Stimulated activated CD4-positive, alpha-beta T cell treated with anti-CD3 and anti-CD28 coated beads, Interleukin-1b, Interleukin-23, amount 100 ng/mL, for 1 hour (primary cell): ENCODE data around the gene CCNL2.
"Not testable (repeated sequence)": the region's sequence is repeated elsewhere in the genome, so short reads cannot be mapped to it uniquely, and the experiment has no call there.

Experiments
- DNase-seq, 2 donors: peaks; one replicate each; pipeline ENCODE4 v3.0.0-alpha.2; 2020; ENCODE audit warnings: low read depth in 2 of 2

Gene CCNL2

GRCh38 chr1:1432274-1432950, 33.3 kb upstream of the CCNL2 start:
- DNase-seq = no peak

GRCh38 chr1:1431845-1432273, 32.7 kb upstream of the CCNL2 start:
- DNase-seq = no peak

DNA sequence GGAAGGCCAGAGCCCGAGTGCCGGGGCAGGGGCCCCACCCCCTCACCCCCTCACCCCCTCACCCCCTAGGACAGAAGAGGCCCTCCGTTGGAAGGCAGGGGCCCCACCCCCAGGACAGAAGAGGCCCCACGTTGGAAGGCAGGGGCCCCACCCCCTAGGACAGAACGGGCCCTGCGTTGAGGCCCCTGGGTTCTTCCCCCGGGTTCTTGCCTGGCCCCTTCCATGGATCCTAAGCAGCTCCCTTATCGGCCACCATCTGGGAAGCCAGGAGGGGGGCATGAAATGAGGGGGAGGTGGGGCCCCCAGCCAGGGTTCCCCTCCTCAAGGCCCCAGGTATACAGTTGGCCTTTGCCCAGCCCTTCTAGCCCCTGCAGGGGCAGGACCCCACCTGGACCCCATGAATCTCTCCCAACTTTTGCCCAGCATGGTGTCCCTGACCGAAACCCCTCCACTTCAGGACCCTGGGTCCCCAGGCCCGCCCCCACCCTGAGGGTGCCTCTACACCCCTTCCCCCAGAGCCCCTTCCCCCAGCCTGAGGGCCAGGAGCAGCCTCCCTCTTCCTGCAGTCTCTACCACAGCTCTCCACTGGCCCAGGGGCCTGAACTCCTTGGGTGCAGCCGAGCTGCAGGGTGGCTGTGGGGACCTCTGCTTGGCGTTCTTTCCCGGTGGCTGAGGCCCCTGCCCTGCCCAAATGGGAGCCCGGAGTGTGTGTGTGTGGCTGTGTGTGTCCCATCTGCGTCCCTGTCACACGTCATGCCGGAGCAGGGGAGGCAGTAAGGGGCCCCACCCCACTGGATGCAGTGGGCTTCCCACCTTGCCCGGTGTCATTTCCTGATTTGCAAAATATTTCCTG, 32.1 kb upstream of the CCNL2 start:
- DNase-seq = no peak

- no peak for DNase-seq
These were observed 31.2 kb upstream of the CCNL2 start for GRCh38 chr1:1430114-1430982.

- no peak for DNase-seq
These were observed 30.5 kb upstream of the CCNL2 start for GRCh38 chr1:1429671-1430073.

- not testable (repeated sequence) for DNase-seq
These were observed 29.8 kb upstream of the CCNL2 start for GRCh38 chr1:1428967-1429366.

DNA sequence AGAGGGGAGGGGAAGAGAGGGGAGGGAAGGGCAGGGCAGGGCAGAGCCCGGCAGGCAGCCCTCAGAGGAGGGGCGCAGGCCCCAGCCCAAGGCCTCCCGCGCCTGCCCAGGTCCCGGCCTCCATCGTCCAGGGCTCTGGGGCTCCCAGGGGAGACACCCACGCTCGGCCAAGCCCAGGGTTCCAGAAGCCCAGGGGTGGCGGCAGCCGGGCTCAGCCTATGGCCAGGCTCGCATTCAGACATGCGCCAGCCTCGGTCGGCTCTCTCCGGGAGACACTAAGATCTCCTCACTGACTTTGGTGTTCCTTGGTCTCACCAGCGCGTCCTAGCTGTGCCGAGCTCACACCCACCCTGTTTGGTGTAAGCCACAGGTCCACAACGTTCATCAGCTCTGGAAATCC, 29.0 kb upstream of the CCNL2 start:
- DNase-seq = no peak

- DNase-seq = no peak
These were observed 28.6 kb upstream of the CCNL2 start for GRCh38 chr1:1427820-1428148.

DNA sequence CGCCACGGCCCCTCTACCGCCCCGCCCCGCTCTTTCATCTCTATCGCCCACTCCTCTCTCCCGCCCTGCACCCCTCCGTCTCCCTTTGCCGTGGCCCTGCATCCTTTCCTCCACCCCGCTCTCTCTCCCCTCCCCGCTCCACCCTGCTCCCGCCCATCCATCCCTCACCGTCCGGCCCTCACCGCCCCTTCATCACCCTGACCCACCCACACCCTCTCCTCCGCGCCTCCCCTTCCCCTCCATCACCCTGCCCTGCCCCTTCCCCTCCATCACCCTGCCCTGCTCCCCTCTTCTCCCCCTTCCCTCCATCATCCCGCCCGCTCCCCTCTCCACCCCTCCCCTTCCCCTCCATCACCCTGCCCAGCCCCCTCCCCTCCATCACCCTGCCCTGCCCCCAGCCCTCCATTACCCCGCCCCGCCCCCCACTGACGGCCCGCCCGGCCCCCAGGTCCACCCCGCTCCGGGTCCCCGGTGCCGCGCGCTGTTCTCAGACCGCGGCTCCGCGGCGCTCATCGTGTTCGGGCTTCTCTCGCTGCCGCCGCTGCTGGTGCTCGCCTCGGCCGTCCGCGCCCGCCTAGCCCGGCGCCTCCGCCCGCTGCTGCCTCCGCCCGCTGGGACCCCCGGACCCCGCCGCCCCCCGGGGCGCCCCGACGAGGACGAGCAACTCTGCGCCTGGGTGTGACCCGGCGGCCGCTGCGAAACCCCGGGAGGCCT, 28.1 kb upstream of the CCNL2 start:
- no peak for DNase-seq

- DNase-seq = no peak
These were observed 27.5 kb upstream of the CCNL2 start for GRCh38 chr1:1426496-1427105.

DNA sequence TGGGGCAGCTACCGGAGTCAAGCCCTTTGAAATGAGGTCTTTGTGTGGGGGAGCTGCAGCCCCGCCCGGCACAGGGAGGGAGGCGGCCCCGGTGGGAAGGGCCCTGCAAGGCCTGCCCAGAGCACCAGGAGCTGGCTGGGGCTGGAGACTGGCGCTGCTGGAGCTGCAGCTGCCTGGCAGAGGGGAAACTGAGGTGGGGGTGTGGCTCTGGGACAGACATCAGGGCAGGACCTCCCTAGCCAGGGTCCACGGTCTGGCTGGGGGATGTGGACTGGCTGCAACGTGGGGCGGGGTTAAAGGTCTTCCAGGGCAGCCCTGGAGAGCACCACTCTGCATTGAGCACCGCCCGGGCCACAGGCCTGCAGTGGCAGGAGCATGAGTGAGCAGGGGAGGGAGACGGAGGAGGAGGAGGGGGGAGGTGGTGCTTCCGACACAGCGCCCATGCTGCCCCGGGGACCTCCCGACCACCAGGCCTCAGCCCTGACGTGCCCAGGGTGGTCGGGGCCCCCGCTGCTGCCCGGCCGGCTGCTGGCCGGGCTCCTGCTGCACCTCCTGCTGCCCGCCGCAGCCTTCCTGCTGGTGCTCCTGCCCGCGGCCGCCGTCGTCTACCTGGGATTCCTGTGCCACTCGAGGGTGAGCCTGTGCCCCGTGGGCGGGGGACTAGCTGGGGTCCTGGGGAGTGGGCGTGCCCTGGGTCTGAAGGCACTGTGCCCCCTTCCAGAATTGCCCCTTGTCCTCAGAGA, 26.8 kb upstream of the CCNL2 start:
- DNase-seq = no peak

- no peak for DNase-seq
These were observed 26.3 kb upstream of the CCNL2 start for GRCh38 chr1:1425426-1425752.

DNA sequence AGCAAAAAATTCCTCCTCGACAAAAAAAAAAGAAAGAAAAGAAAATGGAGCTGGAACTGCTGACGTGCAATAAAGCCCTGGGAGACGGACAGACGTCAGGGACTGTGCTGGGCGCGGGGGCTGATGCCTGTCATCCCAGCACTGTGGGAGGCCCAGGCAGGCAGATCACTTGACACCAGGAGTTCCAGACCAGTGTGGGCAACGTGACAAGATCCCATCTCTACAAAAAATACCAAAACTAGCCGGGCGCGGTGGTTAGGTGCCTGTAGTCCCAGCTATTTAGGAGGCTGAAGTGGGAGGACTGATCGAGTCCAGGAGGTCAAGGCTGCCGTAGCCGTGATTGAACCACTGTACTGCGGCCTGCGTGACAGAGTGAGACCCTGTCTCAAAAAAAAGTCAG, 25.6 kb upstream of the CCNL2 start:
- no peak for DNase-seq

DNA sequence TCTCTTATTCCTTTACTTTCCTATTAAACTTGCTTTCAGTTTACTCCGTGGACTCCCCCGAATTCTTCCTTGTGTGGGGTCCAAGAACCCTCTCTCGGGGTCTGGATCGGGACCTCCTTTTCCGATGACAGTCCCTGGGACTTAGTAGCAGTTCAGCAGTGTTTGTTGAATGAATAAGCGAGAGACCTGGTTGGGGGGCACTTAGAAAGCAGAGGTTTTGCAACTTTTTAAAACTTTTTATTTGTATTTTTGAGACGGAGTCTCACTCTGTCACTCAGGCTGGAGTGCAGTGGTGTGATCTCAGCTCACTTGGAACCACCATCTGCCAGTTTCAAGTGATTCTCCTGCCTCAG, 24.1 kb upstream of the CCNL2 start:
- no peak for DNase-seq

GRCh38 chr1:1422465-1423244, 23.5 kb upstream of the CCNL2 start:
- DNase-seq = no peak

DNA sequence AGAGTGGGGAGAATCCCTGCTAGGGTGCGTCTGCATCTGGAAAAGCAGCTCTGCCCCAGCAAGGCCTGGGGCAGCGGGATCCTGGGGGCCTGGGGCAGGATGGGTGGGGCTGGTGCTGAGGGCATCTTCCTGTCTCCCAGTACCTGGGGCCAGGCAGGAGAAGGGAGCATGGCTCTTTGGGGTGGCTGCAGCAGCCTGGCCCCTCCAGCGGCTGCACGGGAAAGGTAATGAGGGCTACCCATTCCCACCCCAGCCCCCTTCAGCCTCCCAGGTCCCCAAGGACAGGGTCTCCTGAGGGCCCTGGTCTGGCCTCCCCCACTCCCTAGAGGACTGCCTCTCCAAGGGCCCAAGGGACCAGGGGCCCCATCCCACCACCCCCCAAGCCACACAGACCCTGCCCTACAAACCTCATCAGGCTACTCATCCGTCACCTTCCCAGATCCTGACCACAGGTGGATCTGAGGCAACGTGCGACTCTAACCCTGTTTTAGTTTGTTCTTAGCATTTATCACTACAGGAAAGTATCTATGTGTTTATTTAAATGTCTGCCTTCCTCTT, 22.9 kb upstream of the CCNL2 start:
- DNase-seq = no peak

DNA sequence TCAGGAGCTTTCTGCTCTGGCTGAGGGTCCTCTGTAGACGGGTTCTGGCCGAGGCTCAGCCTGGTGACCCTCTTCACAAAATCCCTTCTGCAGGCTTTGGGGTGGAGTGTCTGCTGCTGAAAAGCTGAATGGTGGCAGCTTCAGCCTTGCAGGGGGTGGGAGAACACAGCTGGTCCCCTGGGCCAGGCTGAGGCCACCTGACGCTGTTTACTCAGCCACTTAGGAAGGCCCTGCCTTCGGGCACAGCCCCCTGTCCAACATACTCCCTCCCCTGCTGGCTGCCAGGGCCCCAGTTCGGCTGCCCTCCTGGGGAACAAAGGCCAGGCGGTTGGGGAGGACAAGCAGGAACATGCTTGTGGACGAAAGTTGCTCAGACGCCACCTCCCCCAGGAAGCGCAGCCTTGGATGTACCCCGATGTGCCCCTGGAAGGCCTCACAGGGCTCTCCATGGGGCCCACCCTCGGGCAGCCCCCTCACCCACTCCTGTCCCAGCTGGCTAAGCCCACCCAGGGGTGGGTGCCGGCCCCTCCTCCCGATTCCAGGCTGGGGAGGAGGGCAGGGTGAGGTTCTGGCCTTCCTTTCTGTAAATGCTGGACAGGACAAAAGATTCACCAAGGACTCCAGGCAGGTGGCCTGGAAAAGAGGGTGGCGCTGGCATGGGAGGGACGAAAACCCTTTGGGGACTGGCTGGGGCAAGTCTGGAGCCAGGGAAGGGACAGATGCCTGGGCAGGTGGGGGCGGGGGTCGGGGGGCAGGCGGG, 22.2 kb upstream of the CCNL2 start, which contains the start of gene ANKRD65:
ANKRD65 (minus strand) TSS at position 130 of the 760 bp plus-strand sequence. CDS start 271 bp downstream, outside the sequence.
- DNase-seq = no peak

- no peak for DNase-seq
These were observed 21.6 kb upstream of the CCNL2 start for GRCh38 chr1:1420654-1421141.
